Measurements from ENCODE around the gene UBE4B.
A peak's percentile ranks its signal among the peaks of the same experiment; 100 is the strongest.
"Not testable (repeated sequence)": the region's sequence is repeated elsewhere in the genome, so short reads cannot be mapped to it uniquely, and the experiment has no call there.

The UBE4B gene

DNA sequence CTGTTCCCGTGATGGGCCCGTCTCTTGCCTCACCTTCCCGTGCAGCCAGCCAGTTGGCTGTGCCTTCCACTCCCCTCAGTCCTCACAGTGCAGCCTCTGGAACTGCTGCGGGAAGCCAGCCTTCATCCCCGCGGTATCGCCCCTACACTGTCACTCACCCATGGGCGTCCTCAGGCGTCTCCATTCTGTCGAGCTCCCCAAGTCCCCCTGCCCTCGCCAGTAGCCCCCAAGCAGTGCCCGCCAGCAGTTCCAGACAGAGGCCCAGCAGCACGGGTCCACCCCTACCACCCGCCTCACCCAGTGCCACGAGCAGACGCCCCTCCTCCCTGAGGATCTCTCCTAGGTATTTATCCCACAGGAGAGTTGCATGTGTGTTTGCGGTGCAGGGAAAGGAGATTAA is 73.5 kb downstream of the UBE4B start:
- TF ChIP-seq, protein P1, sequence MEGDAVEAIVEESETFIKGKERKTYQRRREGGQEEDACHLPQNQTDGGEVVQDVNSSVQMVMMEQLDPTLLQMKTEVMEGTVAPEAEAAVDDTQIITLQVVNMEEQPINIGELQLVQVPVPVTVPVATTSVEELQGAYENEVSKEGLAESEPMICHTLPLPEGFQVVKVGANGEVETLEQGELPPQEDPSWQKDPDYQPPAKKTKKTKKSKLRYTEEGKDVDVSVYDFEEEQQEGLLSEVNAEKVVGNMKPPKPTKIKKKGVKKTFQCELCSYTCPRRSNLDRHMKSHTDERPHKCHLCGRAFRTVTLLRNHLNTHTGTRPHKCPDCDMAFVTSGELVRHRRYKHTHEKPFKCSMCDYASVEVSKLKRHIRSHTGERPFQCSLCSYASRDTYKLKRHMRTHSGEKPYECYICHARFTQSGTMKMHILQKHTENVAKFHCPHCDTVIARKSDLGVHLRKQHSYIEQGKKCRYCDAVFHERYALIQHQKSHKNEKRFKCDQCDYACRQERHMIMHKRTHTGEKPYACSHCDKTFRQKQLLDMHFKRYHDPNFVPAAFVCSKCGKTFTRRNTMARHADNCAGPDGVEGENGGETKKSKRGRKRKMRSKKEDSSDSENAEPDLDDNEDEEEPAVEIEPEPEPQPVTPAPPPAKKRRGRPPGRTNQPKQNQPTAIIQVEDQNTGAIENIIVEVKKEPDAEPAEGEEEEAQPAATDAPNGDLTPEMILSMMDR (conservative IDR thresholded peaks at IDR 0.05), result no peak
- TF ChIP-seq ZFX (IDR thresholded peaks at IDR 0.05), result no peak
- H3K27ac ChIP-seq, result no peak overlapping the region

GRCh38 chr1:10106756-10107475 is 74.2 kb downstream of the UBE4B start:
- no peak overlapping the region for H3K27ac ChIP-seq
- TF ChIP-seq, protein P1 (conservative IDR thresholded peaks at IDR 0.05), result no peak
- no peak for TF ChIP-seq ZFX (IDR thresholded peaks at IDR 0.05)

GRCh38 chr1:10107476-10107847 is 74.7 kb downstream of the UBE4B start:
- not testable (repeated sequence) for H3K27ac ChIP-seq

- H3K27ac ChIP-seq, result peak overlapping the region; percentile 28; the same call in 1 of the 2 replicates
- TF ChIP-seq, protein P1 (conservative IDR thresholded peaks at IDR 0.05), result no peak
- TF ChIP-seq ZFX (IDR thresholded peaks at IDR 0.05), result no peak
These were observed 75.4 kb downstream of the UBE4B start for GRCh38 chr1:10108134-10108663.

GRCh38 chr1:10108948-10109708 is 76.4 kb downstream of the UBE4B start:
- TF ChIP-seq, protein P1 (conservative IDR thresholded peaks at IDR 0.05), result no peak
- no peak for TF ChIP-seq ZFX (IDR thresholded peaks at IDR 0.05)
- peak overlapping the region; percentile 65 for H3K27ac ChIP-seq

- H3K27ac ChIP-seq, result no peak overlapping the region
- TF ChIP-seq ZFX (IDR thresholded peaks at IDR 0.05), result no peak
- TF ChIP-seq, protein P1 (conservative IDR thresholded peaks at IDR 0.05), result no peak
These were observed 80.7 kb downstream of the UBE4B start for GRCh38 chr1:10113501-10113900.

DNA sequence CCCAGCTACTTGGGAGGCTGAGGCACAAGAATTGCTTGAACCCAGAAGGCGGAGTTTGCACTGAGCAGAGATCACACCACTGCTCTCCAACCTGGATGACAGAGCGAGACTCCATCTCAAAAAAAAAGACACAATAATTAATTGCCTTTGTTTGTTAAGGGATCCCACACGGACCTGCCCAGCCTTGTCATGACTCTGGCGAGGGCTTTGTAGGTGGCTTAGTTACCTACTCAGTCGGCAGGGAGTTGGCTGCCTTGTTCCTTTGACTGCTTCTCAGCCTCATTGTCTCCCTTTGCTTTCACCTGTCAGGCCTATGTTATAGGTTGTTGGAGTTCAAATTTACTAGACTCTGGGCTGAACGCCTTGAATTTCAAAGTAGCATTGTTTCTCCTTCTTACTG is 82.0 kb downstream of the UBE4B start:
- no peak overlapping the region for H3K27ac ChIP-seq
- TF ChIP-seq, protein P1 (conservative IDR thresholded peaks at IDR 0.05), result no peak
- no peak for TF ChIP-seq ZFX (IDR thresholded peaks at IDR 0.05)
